OCI-LY1 (cell line): ENCODE measurements around the gene PURA.

Experiments used
- H2AFZ ChIP-seq: fragments of 200-600 bp; sonication (generic), shearing (Covaris generic); 2 replicates; pipeline ENCODE4 v1.6.0; 2014; ENCODE audit warnings: antibody characterized with exemption, mild to moderate bottlenecking, low read length
- H3F3A ChIP-seq: fragments of 200-600 bp; sonication (generic), shearing (Covaris generic); 2 replicates; pipeline ENCODE4 v1.6.0; 2014; ENCODE audit warnings: mild to moderate bottlenecking, antibody characterized with exemption, low read length, moderate library complexity; ENCODE audit not compliant: insufficient read depth
- H3K27ac ChIP-seq: fragments of 200-600 bp; sonication (generic); 2 replicates; pipeline ENCODE4 v1.5.1; 2014; ENCODE audit warnings: low read length, mixed run types, mild to moderate bottlenecking, low read depth; ENCODE audit not compliant: poor library complexity, severe bottlenecking
- H3K27me3 ChIP-seq: fragments of 200-600 bp; sonication (generic); 2 replicates; pipeline ENCODE4 v1.6.0; 2014; ENCODE audit warnings: antibody characterized with exemption, mild to moderate bottlenecking, low read length, moderate library complexity; ENCODE audit not compliant: insufficient read depth
- H3K36me3 ChIP-seq: fragments of 200-600 bp; sonication (generic); 2 replicates; pipeline ENCODE4 v1.6.1; 2014; ENCODE audit warnings: mild to moderate bottlenecking, antibody characterized with exemption, low read length, moderate library complexity, mixed read lengths; ENCODE audit not compliant: insufficient read depth
- H3K4me1 ChIP-seq: fragments of 200-600 bp; sonication (generic); 2 replicates; pipeline ENCODE4 v1.5.1; 2014; ENCODE audit warnings: mild to moderate bottlenecking, low read length, moderate library complexity; ENCODE audit not compliant: insufficient read depth, severe bottlenecking
- H3K4me2 ChIP-seq: fragments of 200-600 bp; sonication (generic), shearing (Covaris generic); 2 replicates; pipeline ENCODE4 v1.6.1; 2014; ENCODE audit warnings: low read length
- H3K4me3 ChIP-seq: fragments of 200-600 bp; sonication (generic); 2 replicates; pipeline ENCODE4 v1.5.1; 2014; ENCODE audit warnings: low read length, low read depth, mild to moderate bottlenecking, mixed read lengths; ENCODE audit not compliant: poor library complexity, severe bottlenecking
- H3K79me2 ChIP-seq: fragments of 200-600 bp; shearing (Covaris generic); 2 replicates; pipeline ENCODE4 v1.6.1; 2016; ENCODE audit warnings: mixed run types, low read length, mixed read lengths; ENCODE audit not compliant: insufficient read depth
- H3K9ac ChIP-seq: fragments of 200-600 bp; sonication (generic), shearing (Covaris generic); 2 replicates; pipeline ENCODE4 v1.6.1; 2014; ENCODE audit warnings: mild to moderate bottlenecking, low read length, mixed read lengths
- H3K9me2 ChIP-seq: fragments of 200-600 bp; sonication (generic), shearing (Covaris generic); 2 replicates; pipeline ENCODE4 v1.6.1; 2014; ENCODE audit warnings: low read depth, mild to moderate bottlenecking, low read length, mixed read lengths
- H3K9me3 ChIP-seq: fragments of 200-600 bp; shearing (Covaris generic); 2 replicates; pipeline ENCODE4 v1.6.1; 2014; ENCODE audit warnings: low read length, mixed read lengths
- H4K20me1 ChIP-seq: fragments of 200-600 bp; sonication (generic), shearing (Covaris generic); 2 replicates; pipeline ENCODE4 v1.6.0; 2016; ENCODE audit warnings: mild to moderate bottlenecking, low read length; ENCODE audit not compliant: insufficient read depth
- EZH2 ChIP-seq: fragments of 200-600 bp; sonication (generic), shearing (Covaris generic); IDR thresholded peaks from 2 replicates; pipeline ENCODE4 v1.8.0; 2017; ENCODE audit warnings: borderline replicate concordance, mixed run types, mild to moderate bottlenecking, antibody characterized with exemption, low read length, moderate library complexity, mixed read lengths
- TF ChIP-seq, protein P1 (sequence below): fragments of 200-600 bp; sonication (generic), shearing (Covaris generic); IDR thresholded peaks from 2 replicates; pipeline ENCODE4 v1.5.1; 2017; ENCODE audit warnings: mild to moderate bottlenecking, antibody characterized with exemption, low read length, moderate library complexity, mixed read lengths

Gene PURA

DNA sequence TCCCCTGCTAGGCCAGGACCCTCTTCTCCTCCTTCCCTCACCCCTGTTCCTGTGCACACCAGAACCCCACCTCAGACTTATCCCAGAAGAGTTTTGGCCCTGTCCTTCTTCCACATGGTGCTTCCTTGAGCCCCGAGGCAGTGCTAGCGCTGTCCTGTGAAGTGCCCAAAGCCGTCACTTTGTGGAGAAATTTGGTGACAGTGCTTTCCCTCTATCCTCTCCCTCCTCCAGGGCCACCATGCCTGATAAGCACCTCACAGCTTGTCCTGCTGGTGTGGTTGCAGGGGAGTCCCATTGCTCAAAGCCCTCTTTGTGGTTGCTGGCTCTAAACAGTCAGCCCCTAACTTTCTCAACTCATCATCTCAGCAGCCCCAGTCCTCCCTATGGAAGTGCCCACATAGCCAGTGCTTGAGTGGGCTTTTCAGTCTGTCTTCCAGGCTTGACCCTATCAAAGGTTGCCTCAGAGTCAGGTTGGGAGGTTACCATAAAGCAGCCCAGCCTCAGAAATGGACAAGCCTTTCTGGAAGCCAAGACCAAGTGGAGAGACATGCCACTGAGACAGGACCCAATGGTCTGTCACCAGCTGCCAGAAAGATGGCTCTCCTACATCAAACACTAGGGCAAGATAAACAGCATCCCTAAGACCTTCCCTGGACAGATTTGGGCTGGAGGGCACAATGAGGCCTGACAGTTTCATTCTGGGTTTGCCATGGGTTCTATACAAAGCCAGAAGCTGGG, 29.8 kb downstream of the PURA start:
- no peaks in the 10 kb centered on the region for H4K20me1 ChIP-seq
- H3K27me3 ChIP-seq: peaks cover 9% of the 10 kb centered on the region; the same call in 1 of the 2 replicates
- no peaks in the 10 kb centered on the region for H3K79me2 ChIP-seq
- H2AFZ ChIP-seq: no peak overlapping the region
- no peaks in the 10 kb centered on the region for H3K36me3 ChIP-seq
- no peak overlapping the region for H3K27ac ChIP-seq
- H3K9me3 ChIP-seq: no peaks in the 10 kb centered on the region
- H3K4me3 ChIP-seq: no peak overlapping the region
- no peaks in the 10 kb centered on the region for H3K4me1 ChIP-seq
- no peaks in the 10 kb centered on the region for H3K9me2 ChIP-seq
- H3K4me2 ChIP-seq: no peak overlapping the region
- TF ChIP-seq, protein P1, sequence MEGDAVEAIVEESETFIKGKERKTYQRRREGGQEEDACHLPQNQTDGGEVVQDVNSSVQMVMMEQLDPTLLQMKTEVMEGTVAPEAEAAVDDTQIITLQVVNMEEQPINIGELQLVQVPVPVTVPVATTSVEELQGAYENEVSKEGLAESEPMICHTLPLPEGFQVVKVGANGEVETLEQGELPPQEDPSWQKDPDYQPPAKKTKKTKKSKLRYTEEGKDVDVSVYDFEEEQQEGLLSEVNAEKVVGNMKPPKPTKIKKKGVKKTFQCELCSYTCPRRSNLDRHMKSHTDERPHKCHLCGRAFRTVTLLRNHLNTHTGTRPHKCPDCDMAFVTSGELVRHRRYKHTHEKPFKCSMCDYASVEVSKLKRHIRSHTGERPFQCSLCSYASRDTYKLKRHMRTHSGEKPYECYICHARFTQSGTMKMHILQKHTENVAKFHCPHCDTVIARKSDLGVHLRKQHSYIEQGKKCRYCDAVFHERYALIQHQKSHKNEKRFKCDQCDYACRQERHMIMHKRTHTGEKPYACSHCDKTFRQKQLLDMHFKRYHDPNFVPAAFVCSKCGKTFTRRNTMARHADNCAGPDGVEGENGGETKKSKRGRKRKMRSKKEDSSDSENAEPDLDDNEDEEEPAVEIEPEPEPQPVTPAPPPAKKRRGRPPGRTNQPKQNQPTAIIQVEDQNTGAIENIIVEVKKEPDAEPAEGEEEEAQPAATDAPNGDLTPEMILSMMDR: no peak
- no peak for TF ChIP-seq EZH2
- H3F3A ChIP-seq: no peaks in the 10 kb centered on the region
- H3K9ac ChIP-seq: no peak overlapping the region

DNA sequence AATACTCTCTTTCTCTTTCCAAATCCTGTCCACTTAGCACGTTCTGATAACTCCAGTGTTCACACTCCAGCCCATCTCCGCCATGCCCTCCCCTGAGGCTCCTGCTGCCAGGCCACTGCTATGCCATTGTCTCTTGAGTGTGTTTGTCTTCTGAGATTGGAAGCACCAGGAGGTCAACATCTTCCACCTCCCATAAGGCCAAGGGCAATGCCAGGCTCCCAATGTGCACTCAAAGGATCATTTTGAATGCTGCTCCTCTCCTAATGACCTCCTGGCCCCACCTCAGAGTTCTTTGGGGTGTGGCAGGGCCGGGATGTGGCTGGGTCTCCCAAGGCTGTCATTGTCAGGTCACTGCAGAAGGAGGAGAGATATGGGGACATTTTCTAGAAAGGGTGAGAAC, 31.3 kb downstream of the PURA start:
- Histone ChIP-seq H3K9ac (no peak overlapping the region), H4K20me1 (no peaks in the 10 kb centered on the region), H3K4me1 (no peaks in the 10 kb centered on the region), H3K27ac (no peak overlapping the region), H3K4me3 (no peak overlapping the region), H3K36me3 (no peaks in the 10 kb centered on the region), H3K4me2 (no peak overlapping the region), H3K9me3 (no peaks in the 10 kb centered on the region), H2AFZ (no peak overlapping the region), H3K9me2 (no peaks in the 10 kb centered on the region), H3F3A (no peaks in the 10 kb centered on the region), H3K27me3 (peaks cover 9% of the 10 kb centered on the region; the same call in 1 of the 2 replicates), H3K79me2 (no peaks in the 10 kb centered on the region)
- TF ChIP-seq, protein P1: no peak
- TF ChIP-seq EZH2: no peak

- no peaks in the 10 kb centered on the region for H3K4me1 ChIP-seq
- no peaks in the 10 kb centered on the region for H3K9me2 ChIP-seq
- H3K27ac ChIP-seq: no peak overlapping the region
- H3K4me2 ChIP-seq: no peak overlapping the region
- no peaks in the 10 kb centered on the region for H3F3A ChIP-seq
- H3K36me3 ChIP-seq: no peaks in the 10 kb centered on the region
- no peak for TF ChIP-seq EZH2
- TF ChIP-seq, protein P1: peak; percentile 25; the same call in 1 of the 2 replicates
- no peak overlapping the region for H3K9ac ChIP-seq
- H4K20me1 ChIP-seq: no peaks in the 10 kb centered on the region
- peaks cover 9% of the 10 kb centered on the region; the same call in 1 of the 2 replicates for H3K27me3 ChIP-seq
- H3K79me2 ChIP-seq: no peaks in the 10 kb centered on the region
- H2AFZ ChIP-seq: no peak overlapping the region
- no peak overlapping the region for H3K4me3 ChIP-seq
- H3K9me3 ChIP-seq: no peaks in the 10 kb centered on the region
Observed at GRCh38 chr5:140145818-140146522, 32.1 kb downstream of the PURA start.
